ENCODE measurements around the gene IGLON5.

The IGLON5 gene

GRCh38 chr19:51354742-51355148 lies 43.3 kb downstream of the IGLON5 start:
- DNase-seq (ENCODE audit: low spot score) = no peak
- no peak for TF ChIP-seq CTCF (IDR thresholded peaks at IDR 0.05)
- Histone ChIP-seq H3K4me3 (no peak overlapping the region), H3K27ac (no peak overlapping the region)

- no peak for DNase-seq (ENCODE audit: low spot score)
- no peak overlapping the region for H3K4me3 ChIP-seq
- no peak overlapping the region for H3K27ac ChIP-seq
- no peak for TF ChIP-seq CTCF (IDR thresholded peaks at IDR 0.05)
Measured at GRCh38 chr19:51356159-51356801, 44.8 kb downstream of the IGLON5 start.

GRCh38 chr19:51357952-51358351 lies 46.5 kb downstream of the IGLON5 start:
- no peak for TF ChIP-seq CTCF (IDR thresholded peaks at IDR 0.05)
- no peak for DNase-seq (ENCODE audit: low spot score)
- Histone ChIP-seq H3K27ac (no peak overlapping the region), H3K4me3 (no peak overlapping the region)

- Histone ChIP-seq H3K4me3 (no peak overlapping the region), H3K27ac (no peak overlapping the region)
- no peak for TF ChIP-seq CTCF (IDR thresholded peaks at IDR 0.05)
- DNase-seq (ENCODE audit: low spot score) = no peak
Measured at GRCh38 chr19:51359294-51359693, 47.9 kb downstream of the IGLON5 start.

- Histone ChIP-seq H3K27ac (no peak overlapping the region), H3K4me3 (no peak overlapping the region)
- no peak for DNase-seq (ENCODE audit: low spot score)
- TF ChIP-seq CTCF (IDR thresholded peaks at IDR 0.05) = no peak
Measured at GRCh38 chr19:51361239-51361638, 49.8 kb downstream of the IGLON5 start.

- Histone ChIP-seq H3K27ac (peak overlapping the region in 1 of 2 donors; percentile 80), H3K4me3 (no peak overlapping the region)
- TF ChIP-seq CTCF (IDR thresholded peaks at IDR 0.05) = no peak
- no peak for DNase-seq (ENCODE audit: low spot score)
Measured at GRCh38 chr19:51364200-51365106, 53.0 kb downstream of the IGLON5 start.
